Measurements from ENCODE around the gene GNAQ.

GNAQ gene

GRCh38 chr9:78030553-78031443 lies 813 bp downstream of the GNAQ start:
- peak in 1 of 2 experiments; percentile 59 for DNase-seq

GRCh38 chr9:78030296-78030552 lies 1.4 kb downstream of the GNAQ start:
- peak in 1 of 2 experiments; percentile 57 for DNase-seq

GRCh38 chr9:78029551-78030295 lies 1.9 kb downstream of the GNAQ start:
- peak in 1 of 2 experiments; percentile 23 for DNase-seq

GRCh38 chr9:78028926-78029325 lies 2.7 kb downstream of the GNAQ start:
- DNase-seq: no peak

GRCh38 chr9:78026947-78027346 lies 4.7 kb downstream of the GNAQ start:
- DNase-seq: no peak

- DNase-seq: no peak
Measured at GRCh38 chr9:78026416-78026815, 5.2 kb downstream of the GNAQ start.

GRCh38 chr9:78025186-78025585 lies 6.4 kb downstream of the GNAQ start:
- no peak for DNase-seq

GRCh38 chr9:78023003-78023741 lies 8.4 kb downstream of the GNAQ start:
- no peak for DNase-seq

- DNase-seq: no peak
Measured at GRCh38 chr9:78021697-78022096, 9.9 kb downstream of the GNAQ start.

GRCh38 chr9:78017190-78017693 lies 14.4 kb downstream of the GNAQ start:
- DNase-seq: no peak

- no peak for DNase-seq
Measured at GRCh38 chr9:78015241-78015640, 16.4 kb downstream of the GNAQ start.

- DNase-seq: no peak
Measured at GRCh38 chr9:78014776-78015175, 16.8 kb downstream of the GNAQ start.

- DNase-seq: no peak
Measured at GRCh38 chr9:78013934-78014333, 17.7 kb downstream of the GNAQ start.

- DNase-seq: no peak
Measured at GRCh38 chr9:78011049-78011448, 20.6 kb downstream of the GNAQ start.

GRCh38 chr9:78010445-78010844 lies 21.2 kb downstream of the GNAQ start:
- DNase-seq: no peak

- DNase-seq: no peak
Measured at GRCh38 chr9:78009186-78009585, 22.4 kb downstream of the GNAQ start.

GRCh38 chr9:78006734-78007133 lies 24.9 kb downstream of the GNAQ start:
- no peak for DNase-seq

- DNase-seq: no peak
Measured at GRCh38 chr9:78005231-78006002, 26.2 kb downstream of the GNAQ start.

- DNase-seq: peak in 1 of 2 experiments; percentile 46
Measured at GRCh38 chr9:78004478-78005229, 27.0 kb downstream of the GNAQ start.

- DNase-seq: no peak
Measured at GRCh38 chr9:78003730-78004129, 27.9 kb downstream of the GNAQ start.

GRCh38 chr9:78001946-78002731 lies 29.5 kb downstream of the GNAQ start:
- no peak for DNase-seq

Measured in SW 1271 (cell line).